ENCODE data around the gene CLDN15. TPM values are rescaled to one million over a fixed set of nuclear protein-coding genes. Genes with fewer than 3 reads are reported as not detected.
"Not testable (repeated sequence)": the region's sequence is repeated elsewhere in the genome, so short reads cannot be mapped to it uniquely, and the experiment has no call there.

CLDN15 gene
- polyA plus RNA-seq, 1 donor, result 115 TPM

DNA sequence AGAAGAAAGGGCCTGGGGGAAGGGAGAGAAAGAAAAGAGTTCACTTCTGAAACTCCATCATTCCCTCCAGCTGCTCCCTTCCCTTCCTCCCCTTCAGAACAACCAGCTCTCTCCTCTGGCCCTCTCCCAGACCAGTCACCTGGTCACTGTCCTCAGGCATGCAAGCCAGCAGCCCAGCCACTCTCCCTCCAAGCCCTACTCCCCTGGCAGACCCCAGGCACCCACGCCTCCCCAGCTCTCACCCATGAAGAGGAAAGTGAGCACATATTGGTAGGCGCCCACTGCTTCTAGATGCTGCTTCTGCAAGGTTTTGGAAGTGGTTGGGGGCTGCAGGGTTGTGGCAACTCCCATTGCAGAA is 37.1 kb downstream of the CLDN15 start:
- Histone ChIP-seq H3K4me3 (ENCODE audit: low read length) (peak overlapping the region; percentile 59), H3K27ac (ENCODE audit: low read length) (peak overlapping the region; percentile 98)

GRCh38 chr7:101199522-101199921 is 38.1 kb downstream of the CLDN15 start:
- peak overlapping the region; percentile 59 for H3K4me3 ChIP-seq (ENCODE audit: low read length)
- H3K27ac ChIP-seq (ENCODE audit: low read length); H3K9me3 ChIP-seq (ENCODE audit: control insufficient read depth, low read depth, low read length); DNase-seq; H3K36me3 ChIP-seq (ENCODE audit: control insufficient read depth, insufficient read depth, low read length): not testable (repeated sequence)
- WGBS (ENCODE audit: insufficient coverage, low lambda C conversion rate), result no CpG with 5 or more reads among the region's 10 CpGs
- peaks cover 23% of the 10 kb centered on the region for H3K27me3 ChIP-seq (ENCODE audit: control insufficient read depth, insufficient read depth, low read length)
- peaks cover 12% of the 10 kb centered on the region for H3K4me1 ChIP-seq (ENCODE audit: control insufficient read depth, insufficient read depth, low read length)

More for the DNA sequence above, 37.1 kb downstream of the CLDN15 start:
- H3K27me3 ChIP-seq (ENCODE audit: control insufficient read depth, insufficient read depth, low read length), result peaks cover 23% of the 10 kb centered on the region
- H3K36me3 ChIP-seq (ENCODE audit: control insufficient read depth, insufficient read depth, low read length), result no peaks in the 10 kb centered on the region
- no peak for DNase-seq
- peaks cover 3% of the 10 kb centered on the region for H3K9me3 ChIP-seq (ENCODE audit: control insufficient read depth, low read depth, low read length)
- no CpG with 5 or more reads among the region's 2 CpGs for WGBS (ENCODE audit: insufficient coverage, low lambda C conversion rate)
- peaks cover 12% of the 10 kb centered on the region for H3K4me1 ChIP-seq (ENCODE audit: control insufficient read depth, insufficient read depth, low read length)

GRCh38 chr7:101198476-101198875 is 39.1 kb downstream of the CLDN15 start:
- no peak overlapping the region for H3K4me3 ChIP-seq (ENCODE audit: low read length)
- H3K27me3 ChIP-seq (ENCODE audit: control insufficient read depth, insufficient read depth, low read length), result peaks cover 23% of the 10 kb centered on the region
- H3K27ac ChIP-seq (ENCODE audit: low read length), result no peak overlapping the region
- no CpG with 5 or more reads among the region's 14 CpGs for WGBS (ENCODE audit: insufficient coverage, low lambda C conversion rate)
- peaks cover 3% of the 10 kb centered on the region for H3K9me3 ChIP-seq (ENCODE audit: control insufficient read depth, low read depth, low read length)
- peaks cover 12% of the 10 kb centered on the region for H3K4me1 ChIP-seq (ENCODE audit: control insufficient read depth, insufficient read depth, low read length)
- no peaks in the 10 kb centered on the region for H3K36me3 ChIP-seq (ENCODE audit: control insufficient read depth, insufficient read depth, low read length)
- DNase-seq, result no peak

DNA sequence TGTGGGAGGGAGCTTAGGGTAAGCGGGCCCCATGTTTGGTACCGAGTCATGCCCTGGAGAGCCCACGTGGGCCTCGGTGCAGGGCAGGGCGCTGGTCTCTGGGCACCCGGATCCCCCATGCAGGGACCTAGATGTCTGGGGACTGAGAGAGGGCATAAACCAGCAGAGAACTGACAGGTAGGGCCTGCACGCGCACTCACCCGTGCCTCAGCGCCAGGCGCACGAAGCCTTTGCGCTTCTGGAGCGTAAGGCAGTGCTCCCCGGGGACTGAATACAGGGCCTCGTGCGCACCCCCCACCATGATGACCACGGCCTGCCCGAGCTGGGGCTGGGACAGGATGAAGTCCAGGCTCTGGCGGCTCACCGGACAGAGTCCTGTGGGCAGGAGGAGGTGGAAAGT is 39.6 kb downstream of the CLDN15 start:
- WGBS (ENCODE audit: insufficient coverage, low lambda C conversion rate), result no CpG with 5 or more reads among the region's 21 CpGs
- Histone ChIP-seq H3K9me3 (ENCODE audit: control insufficient read depth, low read depth, low read length) (peaks cover 3% of the 10 kb centered on the region), H3K4me1 (ENCODE audit: control insufficient read depth, insufficient read depth, low read length) (peaks cover 12% of the 10 kb centered on the region), H3K36me3 (ENCODE audit: control insufficient read depth, insufficient read depth, low read length) (no peaks in the 10 kb centered on the region), H3K27me3 (ENCODE audit: control insufficient read depth, insufficient read depth, low read length) (peaks cover 23% of the 10 kb centered on the region), H3K4me3 (ENCODE audit: low read length) (no peak overlapping the region), H3K27ac (ENCODE audit: low read length) (no peak overlapping the region)
- no peak for DNase-seq

- peaks cover 3% of the 10 kb centered on the region for H3K9me3 ChIP-seq (ENCODE audit: control insufficient read depth, low read depth, low read length)
- H3K27me3 ChIP-seq (ENCODE audit: control insufficient read depth, insufficient read depth, low read length), result peaks cover 5% of the 10 kb centered on the region
- H3K4me1 ChIP-seq (ENCODE audit: control insufficient read depth, insufficient read depth, low read length), result peaks cover 11% of the 10 kb centered on the region
- H3K4me3 ChIP-seq (ENCODE audit: low read length), result no peak overlapping the region
- no peak overlapping the region for H3K27ac ChIP-seq (ENCODE audit: low read length)
- no peaks in the 10 kb centered on the region for H3K36me3 ChIP-seq (ENCODE audit: control insufficient read depth, insufficient read depth, low read length)
- no peak for DNase-seq
- no CpG with 5 or more reads among the region's 17 CpGs for WGBS (ENCODE audit: insufficient coverage, low lambda C conversion rate)
Measured at GRCh38 chr7:101195884-101196283, 41.7 kb downstream of the CLDN15 start.

DNA sequence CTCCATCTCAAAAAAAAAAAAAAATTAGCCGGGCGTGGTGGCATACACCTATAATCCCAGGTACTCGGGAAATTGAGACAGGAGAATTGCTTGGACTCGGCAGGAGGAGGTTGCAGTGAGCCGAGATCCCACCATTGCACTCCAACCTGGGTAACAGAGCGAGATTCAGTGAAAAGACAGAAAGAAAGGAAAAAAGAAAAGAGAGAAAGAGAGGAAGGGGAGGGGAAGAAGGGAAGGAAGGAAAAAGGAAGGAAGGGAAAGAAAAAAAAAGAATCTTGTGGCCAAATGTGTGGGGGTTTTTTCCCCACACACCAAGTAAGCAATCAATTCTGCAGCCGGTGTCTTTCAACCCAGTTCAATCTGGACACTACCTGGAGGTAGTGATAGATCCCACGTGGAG is 48.5 kb downstream of the CLDN15 start:
- Histone ChIP-seq H3K4me3 (ENCODE audit: low read length) (no peak overlapping the region), H3K36me3 (ENCODE audit: control insufficient read depth, insufficient read depth, low read length) (no peaks in the 10 kb centered on the region), H3K4me1 (ENCODE audit: control insufficient read depth, insufficient read depth, low read length) (peaks cover 8% of the 10 kb centered on the region), H3K27me3 (ENCODE audit: control insufficient read depth, insufficient read depth, low read length) (no peaks in the 10 kb centered on the region), H3K9me3 (ENCODE audit: control insufficient read depth, low read depth, low read length) (no peaks in the 10 kb centered on the region), H3K27ac (ENCODE audit: low read length) (no peak overlapping the region)
- WGBS (ENCODE audit: insufficient coverage, low lambda C conversion rate), result 88% methylated on average over 4 of the region's 8 CpGs
- no peak for DNase-seq

DNA sequence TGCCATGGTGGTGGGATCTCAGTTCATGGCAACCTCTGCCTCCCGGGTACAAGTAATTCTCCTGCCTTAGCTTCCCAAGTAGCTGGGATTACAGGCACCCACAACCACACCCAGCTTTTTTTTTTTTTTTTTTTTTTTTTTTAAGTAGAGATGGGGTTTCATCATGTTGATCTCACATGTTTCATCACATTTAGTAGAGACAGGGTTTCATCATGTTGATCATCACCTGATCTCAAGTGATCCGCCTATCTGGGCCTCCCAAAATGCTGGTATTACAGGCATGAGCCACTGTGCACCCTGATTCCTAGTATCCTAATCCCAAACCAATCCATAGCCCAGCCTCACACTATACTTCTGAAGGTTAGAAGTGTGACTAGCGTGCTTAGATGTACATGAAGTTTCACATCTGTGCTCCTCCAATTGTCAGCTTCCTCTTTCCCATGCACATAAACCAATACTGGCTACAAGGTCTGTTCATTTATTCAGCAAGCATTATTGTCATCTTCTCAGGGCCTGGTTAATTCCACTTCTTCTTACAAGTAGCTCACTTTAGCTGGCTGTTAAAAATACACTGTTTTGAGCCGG is 50.7 kb downstream of the CLDN15 start:
- Histone ChIP-seq H3K9me3 (ENCODE audit: control insufficient read depth, low read depth, low read length) (no peaks in the 10 kb centered on the region), H3K4me1 (ENCODE audit: control insufficient read depth, insufficient read depth, low read length) (peaks cover 4% of the 10 kb centered on the region), H3K36me3 (ENCODE audit: control insufficient read depth, insufficient read depth, low read length) (no peaks in the 10 kb centered on the region), H3K4me3 (ENCODE audit: low read length) (no peak overlapping the region), H3K27ac (ENCODE audit: low read length) (no peak overlapping the region), H3K27me3 (ENCODE audit: control insufficient read depth, insufficient read depth, low read length) (peaks cover 7% of the 10 kb centered on the region)
- DNase-seq, result no peak
- WGBS (ENCODE audit: insufficient coverage, low lambda C conversion rate), result no CpG with 5 or more reads among the region's 4 CpGs

- Histone ChIP-seq H3K9me3 (ENCODE audit: control insufficient read depth, low read depth, low read length) (no peaks in the 10 kb centered on the region), H3K4me1 (ENCODE audit: control insufficient read depth, insufficient read depth, low read length) (peaks cover 3% of the 10 kb centered on the region), H3K4me3 (ENCODE audit: low read length) (no peak overlapping the region), H3K27ac (ENCODE audit: low read length) (no peak overlapping the region), H3K36me3 (ENCODE audit: control insufficient read depth, insufficient read depth, low read length) (no peaks in the 10 kb centered on the region), H3K27me3 (ENCODE audit: control insufficient read depth, insufficient read depth, low read length) (peaks cover 13% of the 10 kb centered on the region)
- no peak for DNase-seq
- 80% methylated on average over 1 of the region's 6 CpGs for WGBS (ENCODE audit: insufficient coverage, low lambda C conversion rate)
Measured at GRCh38 chr7:101186194-101186593, 51.4 kb downstream of the CLDN15 start.

GRCh38 chr7:101185258-101185839 is 52.3 kb downstream of the CLDN15 start:
- Histone ChIP-seq H3K4me3 (ENCODE audit: low read length) (no peak overlapping the region), H3K4me1 (ENCODE audit: control insufficient read depth, insufficient read depth, low read length) (peaks cover 3% of the 10 kb centered on the region), H3K27ac (ENCODE audit: low read length) (no peak overlapping the region), H3K27me3 (ENCODE audit: control insufficient read depth, insufficient read depth, low read length) (peaks cover 21% of the 10 kb centered on the region), H3K9me3 (ENCODE audit: control insufficient read depth, low read depth, low read length) (no peaks in the 10 kb centered on the region), H3K36me3 (ENCODE audit: control insufficient read depth, insufficient read depth, low read length) (no peaks in the 10 kb centered on the region)
- peak in 1 of 2 donors; percentile 56 for DNase-seq
- no CpG with 5 or more reads among the region's 5 CpGs for WGBS (ENCODE audit: insufficient coverage, low lambda C conversion rate)

Measured in large intestine (tissue), 3 donors.